Peyer's patch (tissue), 4 donors: ENCODE measurements around the gene CROCC.

ENCODE experiments used
- POLR2A ChIP-seq, 2 donors: fragments of 450-650 bp; IDR thresholded peaks; one replicate each; pipeline ENCODE4 v1.5.1; 2017; ENCODE audit warnings: antibody characterized with exemption in 2 of 2, mild to moderate bottlenecking in 2 of 2, moderate library complexity in 2 of 2
- TF ChIP-seq, protein P1 (sequence below), 6 experiments: fragments of 450-650 bp in 4 of 6; fragments of 200-600 bp in 2 of 6; sonication (generic) in 1 of 6; IDR thresholded peaks; one replicate each; pipeline ENCODE4 v1.5.1; 2017 to 2019; ENCODE audit warnings: antibody characterized with exemption in 6 of 6, mild to moderate bottlenecking in 3 of 6, moderate library complexity in 1 of 6

DNA sequence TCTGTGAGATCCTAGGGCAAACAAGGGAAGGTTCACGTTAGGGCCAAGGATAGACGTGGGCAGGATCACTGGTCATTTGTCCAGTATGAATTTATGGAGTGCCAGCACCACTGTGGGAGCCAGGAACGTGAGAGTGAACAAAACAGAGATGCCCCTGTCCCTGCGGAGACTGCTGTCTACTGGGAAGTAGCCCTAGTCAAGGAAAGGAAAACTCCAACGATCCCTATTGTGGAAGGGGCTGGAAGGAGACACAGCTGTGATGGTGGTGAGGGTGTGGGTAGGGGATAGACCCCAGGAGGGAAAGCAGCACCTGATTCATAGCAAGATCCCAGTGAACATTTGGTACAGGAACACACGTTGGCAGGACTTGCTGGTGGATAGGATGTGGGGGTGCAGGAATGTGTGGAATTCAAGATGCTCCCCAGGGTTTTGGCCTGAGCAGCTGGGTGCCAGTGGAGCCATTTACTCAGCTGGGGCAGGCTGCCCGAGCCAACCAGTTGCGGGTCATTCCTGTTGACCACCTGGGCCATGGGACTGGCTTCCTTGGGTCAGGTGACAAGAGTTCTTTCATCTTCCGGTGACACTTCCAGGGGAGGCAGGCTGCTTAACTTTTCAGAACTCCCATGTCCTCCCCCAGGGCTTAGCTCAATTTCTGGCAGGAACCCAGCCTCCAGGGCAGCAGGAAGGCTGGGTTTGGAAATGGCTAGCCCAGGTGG, 91.2 kb downstream of the CROCC start:
- TF ChIP-seq, protein P1, sequence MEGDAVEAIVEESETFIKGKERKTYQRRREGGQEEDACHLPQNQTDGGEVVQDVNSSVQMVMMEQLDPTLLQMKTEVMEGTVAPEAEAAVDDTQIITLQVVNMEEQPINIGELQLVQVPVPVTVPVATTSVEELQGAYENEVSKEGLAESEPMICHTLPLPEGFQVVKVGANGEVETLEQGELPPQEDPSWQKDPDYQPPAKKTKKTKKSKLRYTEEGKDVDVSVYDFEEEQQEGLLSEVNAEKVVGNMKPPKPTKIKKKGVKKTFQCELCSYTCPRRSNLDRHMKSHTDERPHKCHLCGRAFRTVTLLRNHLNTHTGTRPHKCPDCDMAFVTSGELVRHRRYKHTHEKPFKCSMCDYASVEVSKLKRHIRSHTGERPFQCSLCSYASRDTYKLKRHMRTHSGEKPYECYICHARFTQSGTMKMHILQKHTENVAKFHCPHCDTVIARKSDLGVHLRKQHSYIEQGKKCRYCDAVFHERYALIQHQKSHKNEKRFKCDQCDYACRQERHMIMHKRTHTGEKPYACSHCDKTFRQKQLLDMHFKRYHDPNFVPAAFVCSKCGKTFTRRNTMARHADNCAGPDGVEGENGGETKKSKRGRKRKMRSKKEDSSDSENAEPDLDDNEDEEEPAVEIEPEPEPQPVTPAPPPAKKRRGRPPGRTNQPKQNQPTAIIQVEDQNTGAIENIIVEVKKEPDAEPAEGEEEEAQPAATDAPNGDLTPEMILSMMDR (IDR thresholded peaks at IDR 0.05): no peak
- TF ChIP-seq POLR2A (IDR thresholded peaks at IDR 0.05): no peak
